Smooth muscle cell (in vitro differentiated cells): ENCODE data around the gene MYB. TPM values are rescaled to one million over a fixed set of nuclear protein-coding genes. Genes with fewer than 3 reads are reported as not detected.

ENCODE experiments used
- DNase-seq: peaks from one replicate; lab custom pipeline; 2025; ENCODE audit not compliant: unreplicated experiment; lab: John Stamatoyannopoulos, UW
- H2AFZ ChIP-seq: fragments of 200-600 bp; sonication (generic); 2 replicates; pipeline ENCODE4 v1.6.0; 2016; ENCODE audit warnings: antibody characterized with exemption, low read depth, mild to moderate bottlenecking
- H3F3A ChIP-seq: fragments of 200-600 bp; sonication (generic); 2 replicates; pipeline ENCODE4 v1.6.0; 2017; ENCODE audit warnings: antibody characterized with exemption, low read depth
- H3K27ac ChIP-seq: fragments of 200-600 bp; sonication (generic); 2 replicates; pipeline ENCODE4 v1.5.1; 2016; ENCODE audit warnings: low read depth, mild to moderate bottlenecking
- H3K27me3 ChIP-seq: fragments of 200-600 bp; sonication (generic); 2 replicates; pipeline ENCODE4 v1.6.1; 2016; ENCODE audit warnings: low read depth, mild to moderate bottlenecking
- H3K36me3 ChIP-seq: fragments of 200-600 bp; sonication (generic); 2 replicates; pipeline ENCODE4 v1.5.1; 2016; ENCODE audit warnings: low read depth
- H3K4me1 ChIP-seq: fragments of 200-600 bp; sonication (generic); 2 replicates; pipeline ENCODE4 v1.5.1; 2016; ENCODE audit warnings: low read depth
- H3K4me2 ChIP-seq: fragments of 200-600 bp; sonication (generic); 2 replicates; pipeline ENCODE4 v1.6.0; 2016; ENCODE audit warnings: mild to moderate bottlenecking
- H3K4me3 ChIP-seq: fragments of 200-600 bp; sonication (generic); 2 replicates; pipeline ENCODE4 v1.5.1; 2016; ENCODE audit warnings: mild to moderate bottlenecking
- H3K79me2 ChIP-seq: fragments of 200-600 bp; sonication (generic); 2 replicates; pipeline ENCODE4 v1.6.0; 2016; ENCODE audit warnings: low read depth, mild to moderate bottlenecking
- H3K9ac ChIP-seq: fragments of 200-600 bp; sonication (generic); 2 replicates; pipeline ENCODE4 v1.6.0; 2016; ENCODE audit warnings: low read depth
- H3K9me3 ChIP-seq: fragments of 200-600 bp; sonication (generic); replicated peaks from 2 replicates; pipeline ENCODE4 v1.5.1; 2016; ENCODE audit warnings: low read depth
- H4K20me1 ChIP-seq: fragments of 200-600 bp; sonication (generic); 2 replicates; pipeline ENCODE4 v1.6.0; 2016; ENCODE audit warnings: low read depth
- WGBS: methylation state at CpG from one replicate; pipeline ENCODE4 v1.1.7; 2016; ENCODE audit warnings: low lambda C conversion rate; 5-methylcytosine and 5-hydroxymethylcytosine counted together
- polyA plus RNA-seq: library from polyadenylated mRNA; unstranded; fragments of >200 nt; fragmentation: Nextera tagmentation; extraction: Ambion mirVana; gene quantifications from 2 replicates; pipeline ENCODE4 v1.2.1, GENCODE V29; 2016
- total RNA-seq: library from RNA; depleted of rRNA; stranded (reverse); fragments of >200 nt; gene quantifications from 2 replicates; pipeline ENCODE4 v1.2.3, GENCODE V29; 2014
- TF ChIP-seq, protein P1 (sequence below): fragments of 200-600 bp; sonication (generic); IDR thresholded peaks from 2 replicates; pipeline ENCODE4 v1.5.1; 2017; ENCODE audit warnings: borderline replicate concordance, mild to moderate bottlenecking, antibody characterized with exemption; ENCODE audit not compliant: insufficient read depth, poor library complexity, severe bottlenecking

The MYB gene
- total and polyA plus RNA-seq, 2 experiments from 2014 or later, result 0.25 to 1.2 TPM

DNA sequence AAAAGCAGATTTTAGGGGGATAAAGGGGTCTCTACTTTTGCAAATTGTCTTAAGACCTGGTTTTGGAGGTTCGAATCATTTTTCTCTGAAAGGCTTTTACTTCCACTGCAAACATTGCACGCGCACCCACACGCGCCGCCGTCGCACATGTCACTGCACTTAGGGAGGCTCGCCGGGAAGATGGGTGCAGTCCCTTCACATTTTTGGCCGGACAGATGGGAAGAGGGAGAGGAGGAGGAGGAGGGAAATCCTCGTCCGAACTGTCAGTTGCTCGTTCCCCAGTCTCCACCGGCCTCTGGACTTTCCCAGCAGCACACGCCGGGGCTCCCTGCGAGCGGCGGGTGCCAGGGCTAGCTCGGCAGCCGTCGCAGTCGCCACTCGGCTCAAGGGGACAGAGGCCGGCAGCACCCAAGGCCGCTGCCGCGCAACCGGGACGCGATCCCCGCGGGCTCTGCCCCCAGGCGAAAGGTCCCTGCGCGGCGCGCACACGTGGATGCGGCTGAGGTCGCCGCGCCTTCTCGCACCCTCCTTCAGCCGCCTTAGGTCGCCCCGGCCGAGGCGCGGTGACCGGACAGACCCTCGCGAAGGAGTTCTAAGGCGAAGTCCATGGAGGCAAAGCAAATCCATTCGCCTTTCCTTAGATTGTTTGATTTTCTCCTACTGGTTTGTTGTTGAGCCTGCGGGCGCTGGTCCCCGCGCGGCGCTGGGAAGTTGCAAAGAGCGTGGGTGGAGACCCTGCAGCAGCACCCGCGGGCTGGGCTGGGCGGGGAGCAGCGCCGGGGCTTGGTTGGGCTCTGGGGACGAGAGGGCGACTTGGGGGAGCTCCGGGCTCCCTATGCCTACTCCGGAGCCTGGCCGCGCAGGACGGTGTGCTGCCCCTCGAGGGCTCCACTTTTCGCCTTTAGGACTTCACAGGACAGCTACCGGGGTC is 1.2 kb downstream of the MYB start:
- Histone ChIP-seq H3K9ac (no peak overlapping the region), H3F3A (no peaks in the 10 kb centered on the region)
- 2% methylated on average over 76 of the region's 78 CpGs for WGBS

DNA sequence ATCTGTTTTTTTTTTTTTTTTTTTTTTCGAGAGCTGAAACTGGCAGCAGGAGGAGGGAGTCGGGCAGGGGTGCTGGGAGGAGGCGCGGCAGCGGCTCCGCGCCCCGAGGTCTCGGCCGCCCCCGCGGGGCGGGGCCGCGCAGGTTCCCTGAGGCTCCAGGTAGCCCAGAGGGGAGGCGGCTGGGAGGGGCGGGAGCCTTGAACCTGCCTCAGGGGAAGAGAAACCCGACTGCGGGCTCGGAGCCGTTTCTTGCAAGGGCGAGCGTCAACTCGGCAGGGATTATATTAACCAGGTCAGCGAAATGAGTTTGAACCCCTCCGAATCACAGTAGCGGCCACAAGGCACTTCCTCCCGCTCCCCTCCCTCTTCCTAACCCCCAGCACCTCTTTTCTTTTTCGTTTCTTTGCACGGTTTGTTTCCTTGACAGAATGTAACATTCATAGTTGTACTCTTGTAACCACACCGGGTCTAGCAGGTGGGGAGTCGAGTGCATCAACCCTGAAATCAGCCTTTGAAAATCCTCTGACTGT is 2.0 kb downstream of the MYB start:
- DNase-seq, result no peak

More for the DNA sequence above, 1.2 kb downstream of the MYB start:
- Histone ChIP-seq H3K27me3 (peaks cover 91% of the 10 kb centered on the region), H3K4me2 (peak overlapping the region; percentile 97), H3K79me2 (no peaks in the 10 kb centered on the region), H3K36me3 (no peaks in the 10 kb centered on the region), H2AFZ (peak overlapping the region; percentile 68), H3K4me3 (peak overlapping the region; percentile 66), H3K27ac (no peak overlapping the region), H3K9me3 (no peaks in the 10 kb centered on the region), H3K4me1 (peaks cover 5% of the 10 kb centered on the region), H4K20me1 (no peaks in the 10 kb centered on the region)
- TF ChIP-seq, protein P1, sequence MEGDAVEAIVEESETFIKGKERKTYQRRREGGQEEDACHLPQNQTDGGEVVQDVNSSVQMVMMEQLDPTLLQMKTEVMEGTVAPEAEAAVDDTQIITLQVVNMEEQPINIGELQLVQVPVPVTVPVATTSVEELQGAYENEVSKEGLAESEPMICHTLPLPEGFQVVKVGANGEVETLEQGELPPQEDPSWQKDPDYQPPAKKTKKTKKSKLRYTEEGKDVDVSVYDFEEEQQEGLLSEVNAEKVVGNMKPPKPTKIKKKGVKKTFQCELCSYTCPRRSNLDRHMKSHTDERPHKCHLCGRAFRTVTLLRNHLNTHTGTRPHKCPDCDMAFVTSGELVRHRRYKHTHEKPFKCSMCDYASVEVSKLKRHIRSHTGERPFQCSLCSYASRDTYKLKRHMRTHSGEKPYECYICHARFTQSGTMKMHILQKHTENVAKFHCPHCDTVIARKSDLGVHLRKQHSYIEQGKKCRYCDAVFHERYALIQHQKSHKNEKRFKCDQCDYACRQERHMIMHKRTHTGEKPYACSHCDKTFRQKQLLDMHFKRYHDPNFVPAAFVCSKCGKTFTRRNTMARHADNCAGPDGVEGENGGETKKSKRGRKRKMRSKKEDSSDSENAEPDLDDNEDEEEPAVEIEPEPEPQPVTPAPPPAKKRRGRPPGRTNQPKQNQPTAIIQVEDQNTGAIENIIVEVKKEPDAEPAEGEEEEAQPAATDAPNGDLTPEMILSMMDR, result no peak
- no peak for DNase-seq

DNA sequence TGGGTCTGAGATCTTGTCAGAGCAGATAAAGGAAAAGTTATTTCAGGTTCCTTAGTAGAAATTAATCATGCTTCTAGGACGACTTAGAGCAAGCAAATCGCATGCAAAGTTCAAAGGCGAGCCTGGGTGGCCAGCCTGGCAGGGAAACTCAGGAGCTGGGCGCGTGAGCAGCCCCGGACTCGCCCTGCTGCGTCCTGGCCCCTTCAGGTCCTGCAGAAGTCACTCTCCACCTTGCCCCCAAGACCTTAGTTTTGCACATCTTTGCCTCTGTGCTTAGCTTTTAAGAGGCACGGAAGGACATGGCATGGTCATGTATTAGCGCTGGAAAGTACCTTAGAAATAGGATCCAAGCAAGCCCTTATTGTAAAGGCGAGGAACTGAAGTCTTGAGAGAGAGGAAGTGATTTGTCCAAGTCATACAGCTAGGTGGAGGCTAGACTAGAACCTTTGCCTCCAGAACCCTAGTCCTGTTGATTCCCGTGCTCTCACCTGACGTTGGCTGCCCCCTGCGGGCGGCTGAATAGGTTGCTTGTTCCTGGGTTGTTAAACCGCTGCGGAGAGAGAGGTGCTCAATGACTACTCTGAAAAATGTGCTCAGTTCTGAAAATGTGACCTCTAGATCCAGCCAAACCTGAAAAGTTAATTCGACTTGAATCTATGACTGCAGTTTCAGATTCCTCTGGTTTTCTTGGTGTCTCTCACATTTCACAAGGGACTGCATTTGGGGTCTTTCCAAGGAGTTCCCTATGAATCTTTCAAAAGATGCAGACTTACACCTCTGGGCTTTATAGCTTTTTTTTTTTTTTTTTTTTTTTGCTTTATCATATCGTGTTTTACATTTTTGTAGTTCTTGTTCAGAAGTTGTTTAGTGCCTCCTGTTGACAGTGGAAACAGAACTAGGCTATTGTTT is 2.7 kb downstream of the MYB start:
- WGBS, result 7% methylated on average over 19 of the region's 19 CpGs
- Histone ChIP-seq H3K4me1 (peaks cover 5% of the 10 kb centered on the region), H3K4me3 (peak overlapping the region; percentile 66), H3K9me3 (no peaks in the 10 kb centered on the region), H3K79me2 (no peaks in the 10 kb centered on the region), H3K27ac (no peak overlapping the region), H3K9ac (no peak overlapping the region), H2AFZ (no peak overlapping the region), H3K36me3 (no peaks in the 10 kb centered on the region), H3F3A (no peaks in the 10 kb centered on the region), H3K27me3 (peaks cover 91% of the 10 kb centered on the region), H4K20me1 (no peaks in the 10 kb centered on the region), H3K4me2 (peak overlapping the region; percentile 97)
- TF ChIP-seq, protein P1, result peak; percentile 42
- no peak for DNase-seq

More for the DNA sequence above, 2.0 kb downstream of the MYB start:
- no peaks in the 10 kb centered on the region for H3K9me3 ChIP-seq
- peaks cover 91% of the 10 kb centered on the region for H3K27me3 ChIP-seq
- no peaks in the 10 kb centered on the region for H3K36me3 ChIP-seq
- H3K4me1 ChIP-seq, result peaks cover 5% of the 10 kb centered on the region
- peak overlapping the region; percentile 97 for H3K4me2 ChIP-seq
- H2AFZ ChIP-seq, result no peak overlapping the region
- H3K9ac ChIP-seq, result no peak overlapping the region
- no peak overlapping the region for H3K27ac ChIP-seq
- no peaks in the 10 kb centered on the region for H3K79me2 ChIP-seq
- peak overlapping the region; percentile 66 for H3K4me3 ChIP-seq
- 2% methylated on average over 25 of the region's 32 CpGs for WGBS
- TF ChIP-seq, protein P1, result no peak
- no peaks in the 10 kb centered on the region for H3F3A ChIP-seq
- H4K20me1 ChIP-seq, result no peaks in the 10 kb centered on the region
